ENCODE data around the gene PTPN9. TPM values are rescaled to one million over a fixed set of nuclear protein-coding genes. Genes with fewer than 3 reads are reported as not detected.

Gene PTPN9
- polyA plus RNA-seq, 1 donor (not counting 4 experiments of a cell fraction or from before 2014, with no cell fraction given): 34.7 TPM

GRCh38 chr15:75606711-75607699 lies 27.9 kb upstream of the PTPN9 start:
- Histone ChIP-seq H3K36me3 (ENCODE audit: control insufficient read depth in 2 of 2, extremely low read depth in 1 of 2, insufficient read depth in 2 of 2, low read length in 2 of 2) (peaks cover 22 to 29% of the 10 kb centered on the region in 2 experiments), H3K79me2 (ENCODE audit: control insufficient read depth, insufficient read depth, low read length) (no peaks in the 10 kb centered on the region), H3K27ac (ENCODE audit: control insufficient read depth, insufficient read depth, low read length) (no peak overlapping the region), H2AFZ (ENCODE audit: control insufficient read depth, low read length) (no peak overlapping the region), H4K20me1 (ENCODE audit: control insufficient read depth, extremely low read depth, insufficient read depth, low read length) (no peaks in the 10 kb centered on the region), H3K9me3 (ENCODE audit: control insufficient read depth, low read depth, low read length) (no peaks in the 10 kb centered on the region), H3K27me3 (ENCODE audit: control insufficient read depth, extremely low read depth, insufficient read depth, low read length) (no peaks in the 10 kb centered on the region), H3K9me1 (ENCODE audit: control insufficient read depth, extremely low read depth, insufficient read depth, low read length) (no peaks in the 10 kb centered on the region), H3K4me3 (ENCODE audit: control insufficient read depth in 2 of 3, extremely low read depth in 1 of 3, insufficient read depth in 2 of 3, low read depth in 1 of 3, low read length in 3 of 3) (no peak overlapping the region), H3K4me2 (ENCODE audit: control insufficient read depth, extremely low read depth, insufficient read depth, low read depth, low read length) (no peak overlapping the region), H3K4me1 (ENCODE audit: control insufficient read depth, extremely low read depth, insufficient read depth, low read length) (no peaks in the 10 kb centered on the region), H3K9ac (ENCODE audit: control insufficient read depth, extremely low read depth, insufficient read depth, low read length) (no peak overlapping the region)
- no peak for FAIRE-seq
- no peak for DNase-seq (ENCODE audit: low read depth, low spot score)
- no peak for TF ChIP-seq EZH2 (IDR thresholded peaks at IDR 0.05; ENCODE audit: low read length)
- TF ChIP-seq CTCF (optimal IDR thresholded peaks at IDR 0.05 in 1 of 3, IDR thresholded peaks at IDR 0.05 in 1 of 3, conservative IDR thresholded peaks at IDR 0.05 in 1 of 3; ENCODE audit: extremely low read depth in 1 of 3, insufficient read depth in 2 of 3, low read length in 3 of 3): no peak
- dilution Hi-C loops (cut with MboI; ENCODE audit: extremely low pct_ligation_motif_present, low sequenced_read_pairs): no loop called here

GRCh38 chr15:75606026-75606425 lies 26.9 kb upstream of the PTPN9 start:
- Histone ChIP-seq H3K4me2 (ENCODE audit: control insufficient read depth, extremely low read depth, insufficient read depth, low read depth, low read length) (no peak overlapping the region), H3K9ac (ENCODE audit: control insufficient read depth, extremely low read depth, insufficient read depth, low read length) (no peak overlapping the region), H3K4me1 (ENCODE audit: control insufficient read depth, extremely low read depth, insufficient read depth, low read length) (no peaks in the 10 kb centered on the region), H3K4me3 (ENCODE audit: control insufficient read depth in 2 of 3, extremely low read depth in 1 of 3, insufficient read depth in 2 of 3, low read depth in 1 of 3, low read length in 3 of 3) (no peak overlapping the region), H3K27ac (ENCODE audit: control insufficient read depth, insufficient read depth, low read length) (no peak overlapping the region), H4K20me1 (ENCODE audit: control insufficient read depth, extremely low read depth, insufficient read depth, low read length) (no peaks in the 10 kb centered on the region), H3K79me2 (ENCODE audit: control insufficient read depth, insufficient read depth, low read length) (no peaks in the 10 kb centered on the region), H2AFZ (ENCODE audit: control insufficient read depth, low read length) (no peak overlapping the region), H3K9me1 (ENCODE audit: control insufficient read depth, extremely low read depth, insufficient read depth, low read length) (no peaks in the 10 kb centered on the region), H3K9me3 (ENCODE audit: control insufficient read depth, low read depth, low read length) (no peaks in the 10 kb centered on the region), H3K36me3 (ENCODE audit: control insufficient read depth in 2 of 2, extremely low read depth in 1 of 2, insufficient read depth in 2 of 2, low read length in 2 of 2) (peaks cover 22 to 29% of the 10 kb centered on the region in 2 experiments), H3K27me3 (ENCODE audit: control insufficient read depth, extremely low read depth, insufficient read depth, low read length) (no peaks in the 10 kb centered on the region)
- TF ChIP-seq CTCF (optimal IDR thresholded peaks at IDR 0.05 in 1 of 3, IDR thresholded peaks at IDR 0.05 in 1 of 3, conservative IDR thresholded peaks at IDR 0.05 in 1 of 3; ENCODE audit: extremely low read depth in 1 of 3, insufficient read depth in 2 of 3, low read length in 3 of 3) (no peak), EZH2 (IDR thresholded peaks at IDR 0.05; ENCODE audit: low read length) (no peak)
- FAIRE-seq (no peak), DNase-seq (ENCODE audit: low read depth, low spot score) (no peak)
- dilution Hi-C loops (cut with MboI; ENCODE audit: extremely low pct_ligation_motif_present, low sequenced_read_pairs): no loop called here

All from keratinocyte (primary cell).